GM18508 (cell line): ENCODE measurements around the gene PDCD5.
A peak's percentile ranks its signal among the peaks of the same experiment; 100 is the strongest.
"Not testable (repeated sequence)": the region's sequence is repeated elsewhere in the genome, so short reads cannot be mapped to it uniquely, and the experiment has no call there.

ENCODE experiments used
- ATAC-seq: cut with Tn5 transposase; IDR thresholded peaks from one replicate; pipeline ENCODE4 v1.9.1; 2021; ENCODE audit warnings: moderate number of reproducible peaks; ENCODE audit not compliant: insufficient read depth, unreplicated experiment

Gene PDCD5

GRCh38 chr19:32573492-32573794 lies 7.5 kb upstream of the PDCD5 start:
- ATAC-seq: no peak

- no peak for ATAC-seq
These were observed 4.2 kb upstream of the PDCD5 start for GRCh38 chr19:32576790-32577189.

- ATAC-seq: peak; percentile 11
These were observed 563 bp upstream of the PDCD5 start for GRCh38 chr19:32580353-32580900.

GRCh38 chr19:32581705-32582179 lies 752 bp downstream of the PDCD5 start:
- no peak for ATAC-seq

GRCh38 chr19:32587747-32588504 lies 6.9 kb downstream of the PDCD5 start:
- ATAC-seq: not testable (repeated sequence)

GRCh38 chr19:32594021-32594420 lies 13.0 kb downstream of the PDCD5 start:
- ATAC-seq: no peak

GRCh38 chr19:32595491-32595890 lies 14.5 kb downstream of the PDCD5 start:
- ATAC-seq: no peak

- no peak for ATAC-seq
These were observed 17.0 kb downstream of the PDCD5 start for GRCh38 chr19:32598022-32598421.

GRCh38 chr19:32599258-32599657 lies 18.3 kb downstream of the PDCD5 start:
- ATAC-seq: no peak

GRCh38 chr19:32599736-32600157 lies 18.8 kb downstream of the PDCD5 start:
- no peak for ATAC-seq

- no peak for ATAC-seq
These were observed 23.0 kb downstream of the PDCD5 start for GRCh38 chr19:32603961-32604360.

- no peak for ATAC-seq
These were observed 24.6 kb downstream of the PDCD5 start for GRCh38 chr19:32605544-32605943.

- ATAC-seq: no peak
These were observed 25.3 kb downstream of the PDCD5 start for GRCh38 chr19:32606289-32606688.

- no peak for ATAC-seq
These were observed 26.5 kb downstream of the PDCD5 start for GRCh38 chr19:32607479-32607878.

- no peak for ATAC-seq
These were observed 30.2 kb downstream of the PDCD5 start for GRCh38 chr19:32611161-32611560.

- no peak for ATAC-seq
These were observed 32.0 kb downstream of the PDCD5 start for GRCh38 chr19:32613008-32613407.

- no peak for ATAC-seq
These were observed 33.9 kb downstream of the PDCD5 start for GRCh38 chr19:32614916-32615315.

GRCh38 chr19:32615569-32615968 lies 34.6 kb downstream of the PDCD5 start:
- no peak for ATAC-seq

GRCh38 chr19:32619051-32619685 lies 38.2 kb downstream of the PDCD5 start:
- ATAC-seq: no peak

- no peak for ATAC-seq
These were observed 41.0 kb downstream of the PDCD5 start for GRCh38 chr19:32622002-32622401.

- no peak for ATAC-seq
These were observed 43.4 kb downstream of the PDCD5 start for GRCh38 chr19:32624410-32624809.

GRCh38 chr19:32626969-32627368 lies 46.0 kb downstream of the PDCD5 start:
- ATAC-seq: no peak
